ENCODE measurements around the gene HIBADH.

DNA sequence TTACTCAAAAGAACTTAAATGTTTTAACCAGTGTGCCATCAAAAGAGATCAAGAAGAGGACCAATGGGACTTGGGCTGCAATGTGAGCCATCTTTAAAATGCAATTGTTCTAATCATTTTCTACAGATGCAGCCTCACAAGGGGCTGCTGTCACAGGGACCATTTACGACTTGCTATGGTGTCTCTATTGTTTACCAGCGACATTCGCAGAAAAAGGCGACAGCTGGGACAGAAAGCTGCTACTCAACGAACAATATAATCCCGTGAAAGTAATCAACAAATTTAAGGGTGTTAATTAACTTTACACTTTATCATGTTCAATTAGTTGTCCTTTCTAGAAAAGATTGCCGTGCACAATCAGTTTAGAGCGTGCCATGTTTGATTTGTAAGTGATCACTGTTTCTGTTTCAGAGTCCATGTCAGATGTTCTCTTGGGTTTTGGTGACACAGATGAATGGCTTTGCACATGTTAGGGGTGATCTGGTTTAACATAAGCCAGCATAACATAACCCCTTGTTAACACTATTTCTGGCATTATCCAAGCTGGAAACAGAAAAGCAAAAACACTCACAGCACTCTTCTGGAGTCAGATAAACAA, 110.8 kb downstream of the HIBADH start:
- TF ChIP-seq POLR2A (IDR thresholded peaks at IDR 0.05) = no peak
- no peak for TF ChIP-seq CTCF (IDR thresholded peaks at IDR 0.05)

Measured in thyroid gland (tissue), 4 donors.